Stomach (tissue), 9 donors: ENCODE results near the gene MYT1. TPM values are rescaled to one million over a fixed set of nuclear protein-coding genes. Genes with fewer than 3 reads are reported as not detected.

Source experiments
- DNase-seq, 2 donors: peaks; one replicate each; pipeline versions ENCODE4 v3.0.0 to v3.0.0-alpha.2; 2013 to 2019
- H3K27ac ChIP-seq, 5 donors: fragments of 200-600 bp in 4 of 5; sonication (generic) in 4 of 5; one replicate each; pipeline ENCODE4 v1.5.1; 2013 to 2019; ENCODE audit warnings: mild to moderate bottlenecking in 1 of 5, moderate library complexity in 1 of 5
- H3K27me3 ChIP-seq, 3 donors: fragments of 200-600 bp; sonication (generic); one replicate each; pipeline ENCODE4 v1.5.1; 2017 to 2019; ENCODE audit warnings: mixed run types in 1 of 3
- H3K36me3 ChIP-seq, 4 donors: fragments of 200-600 bp; sonication (generic); 1 replicate in 3 of 4; 2 replicates in 1 of 4; pipeline ENCODE4 v1.5.1; 2016 to 2019
- H3K4me1 ChIP-seq, 4 donors: fragments of 200-600 bp; sonication (generic); one replicate each; pipeline ENCODE4 v1.5.1; 2016 to 2019
- H3K4me3 ChIP-seq, 4 donors: fragments of 200-600 bp; sonication (generic) in 3 of 4; one replicate each; pipeline ENCODE4 v1.5.1; 2016 to 2019; ENCODE audit warnings: mild to moderate bottlenecking in 1 of 4
- H3K9me3 ChIP-seq, 4 donors: fragments of 200-600 bp; sonication (generic); one replicate each; pipeline ENCODE4 v1.5.1; 2016 to 2019
- CTCF ChIP-seq, 7 experiments: fragments of 450-650 bp in 4 of 7; fragments of 200-600 bp in 3 of 7; sonication (generic) in 3 of 7; IDR thresholded peaks; one replicate each; pipeline ENCODE4 v1.5.1; 2016 to 2019; ENCODE audit warnings: antibody characterized with exemption in 7 of 7, control low read depth in 2 of 7, mild to moderate bottlenecking in 1 of 7
- EP300 ChIP-seq: sonication (generic); formaldehyde crosslinking; IDR thresholded peaks from one replicate; pipeline ENCODE4 v1.6.1; 2017; ENCODE audit warnings: antibody characterized with exemption
- POLR2A ChIP-seq, 4 donors: fragments of 450-650 bp; IDR thresholded peaks; one replicate each; pipeline ENCODE4 v1.6.1; 2016; ENCODE audit warnings: antibody characterized with exemption in 4 of 4, control low read depth in 2 of 4, mild to moderate bottlenecking in 1 of 4, moderate library complexity in 1 of 4
- POLR2AphosphoS5 ChIP-seq, 3 donors: sonication (generic); formaldehyde crosslinking; IDR thresholded peaks; one replicate each; pipeline ENCODE4 v1.6.1; 2016; ENCODE audit warnings: antibody characterized with exemption in 3 of 3
- WGBS, 5 donors: extraction: QIAGEN DNeasy Blood & Tissue Kit in 3 of 5; methylation state at CpG; one replicate each; pipeline versions ENCODE4 v1.1.5 to v1.1.7; 2013 to 2018; 5-methylcytosine and 5-hydroxymethylcytosine counted together
- intact Hi-C: fragments of 100-400 bp; cut with DNase I; formaldehyde crosslinking; loops from one replicate; pipeline ENCODE4 v1.15.1; 2023; ENCODE audit warnings: low total_unique reads
- polyA plus RNA-seq, 3 donors: library from polyadenylated mRNA; stranded (reverse); fragments of 200-250 nt; gene quantifications; one replicate each; pipeline ENCODE4 v1.2.3, GENCODE V29; 2013
- total RNA-seq, 5 donors: library from RNA; depleted of rRNA; stranded (reverse); fragments of >200 nt; gene quantifications; one replicate each; pipeline versions ENCODE4 v1.1.0 to v1.2.3, GENCODE V29; 2014 to 2016
- donor health status: healthy with polysubstance abuse.
- donor health status: Bipolar disorder and iron deficiency.
- donor health status: healthy.

The MYT1 gene
- total and polyA plus RNA-seq, 8 donors: 0.08 to 0.55 (median 0.25) TPM; not detected in 5

GRCh38 chr20:64261138-64261537 is 96.9 kb downstream of the MYT1 start:
- Histone ChIP-seq H3K4me1 (peaks cover 10 to 44% (median 32%) of the 10 kb centered on the region in 4 donors), H3K9me3 (no peaks in the 10 kb centered on the region), H3K36me3 (peaks cover 0 to 38% (median 20%) of the 10 kb centered on the region in 4 donors), H3K27me3 (no peaks in the 10 kb centered on the region), H3K27ac (peak overlapping the region in 3 of 5 donors; percentile 21 to 66 (median 42)), H3K4me3 (no peak overlapping the region)
- intact Hi-C loops: no loop called here
- no peak for TF ChIP-seq POLR2AphosphoS5 (IDR thresholded peaks at IDR 0.05)
- no peak for TF ChIP-seq CTCF (IDR thresholded peaks at IDR 0.05)
- TF ChIP-seq POLR2A (IDR thresholded peaks at IDR 0.05): no peak
- TF ChIP-seq EP300: no peak
- peak in 1 of 2 donors; percentile 76 for DNase-seq
- 45 to 60% (median 48%) methylated on average over 9 of the region's 9 CpGs for WGBS, 5 donors

GRCh38 chr20:64264091-64264490 is 99.8 kb downstream of the MYT1 start:
- Histone ChIP-seq H3K27me3 (no peaks in the 10 kb centered on the region), H3K27ac (no peak overlapping the region), H3K4me3 (no peak overlapping the region), H3K9me3 (no peaks in the 10 kb centered on the region), H3K36me3 (peaks cover 7 to 64% (median 37%) of the 10 kb centered on the region in 4 donors), H3K4me1 (peaks cover 0 to 16% (median 14%) of the 10 kb centered on the region in 4 donors)
- intact Hi-C loops: no loop called here
- no peak for DNase-seq
- 78 to 84% (median 81%) methylated on average over 4 of the region's 4 CpGs for WGBS, 5 donors
- TF ChIP-seq POLR2A (IDR thresholded peaks at IDR 0.05) (no peak), EP300 (no peak), POLR2AphosphoS5 (IDR thresholded peaks at IDR 0.05) (no peak), CTCF (IDR thresholded peaks at IDR 0.05) (no peak)

GRCh38 chr20:64265201-64265600 is 100.9 kb downstream of the MYT1 start:
- no peaks in the 10 kb centered on the region for H3K9me3 ChIP-seq
- intact Hi-C loops: no loop called here

GRCh38 chr20:64266988-64267387 is 102.7 kb downstream of the MYT1 start:
- Histone ChIP-seq H3K4me1 (no peaks in the 10 kb centered on the region), H3K36me3 (peaks cover 11 to 72% (median 43%) of the 10 kb centered on the region in 4 donors), H3K9me3 (no peaks in the 10 kb centered on the region), H3K27ac (no peak overlapping the region), H3K4me3 (no peak overlapping the region), H3K27me3 (no peaks in the 10 kb centered on the region)
- no peak for TF ChIP-seq POLR2AphosphoS5 (IDR thresholded peaks at IDR 0.05)
- TF ChIP-seq EP300: no peak
- no peak for TF ChIP-seq CTCF (IDR thresholded peaks at IDR 0.05)
- no peak for TF ChIP-seq POLR2A (IDR thresholded peaks at IDR 0.05)
- intact Hi-C loops: no loop called here
- 85 to 91% (median 90%) methylated on average over 5 of the region's 5 CpGs for WGBS, 5 donors
- DNase-seq: no peak

More at GRCh38 chr20:64265201-64265600, 100.9 kb downstream of the MYT1 start:
- no peak for DNase-seq
- Histone ChIP-seq H3K27ac (no peak overlapping the region), H3K27me3 (no peaks in the 10 kb centered on the region), H3K4me3 (no peak overlapping the region), H3K36me3 (peaks cover 7 to 66% (median 38%) of the 10 kb centered on the region in 4 donors), H3K4me1 (peaks cover 0 to 13% (median 9%) of the 10 kb centered on the region in 4 donors)
- no peak for TF ChIP-seq POLR2A (IDR thresholded peaks at IDR 0.05)
- no peak for TF ChIP-seq CTCF (IDR thresholded peaks at IDR 0.05)
- no peak for TF ChIP-seq POLR2AphosphoS5 (IDR thresholded peaks at IDR 0.05)
- TF ChIP-seq EP300: no peak
- 70 to 87% (median 79%) methylated on average over 5 of the region's 5 CpGs for WGBS, 5 donors
